ENCODE data around the gene CGN.

CGN gene

DNA sequence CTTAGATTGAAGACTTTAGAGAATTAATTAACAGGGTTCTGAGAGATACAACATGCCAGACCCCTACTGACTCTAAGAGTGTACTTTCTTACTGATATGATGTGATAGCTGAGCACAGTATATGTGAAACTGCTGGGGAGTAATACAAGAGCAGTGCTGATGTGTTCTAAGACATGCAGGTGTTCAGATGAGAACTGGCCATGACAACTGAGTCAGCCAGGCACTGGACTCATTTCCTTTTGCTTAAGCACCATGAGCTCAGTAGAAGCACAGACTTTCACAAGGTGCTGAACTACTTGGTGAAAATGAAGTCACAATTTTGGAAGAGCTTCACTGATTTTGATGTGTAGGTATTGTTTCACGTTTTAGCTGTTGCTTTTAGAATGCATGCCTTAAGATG, 36.0 kb upstream of the CGN start:
- H3K27me3 ChIP-seq (replicated peaks; ENCODE audit: control insufficient read depth, insufficient read depth, low read length), result no peaks in the 10 kb centered on the region

GRCh38 chr1:151476083-151476482, 35.1 kb upstream of the CGN start:
- DNase-seq (ENCODE audit: extremely low read depth, insufficient read length), result no peak

More for the DNA sequence above, 36.0 kb upstream of the CGN start:
- TF ChIP-seq CTCF (IDR thresholded peaks at IDR 0.05; ENCODE audit: insufficient read depth, low read length, poor library complexity, severe bottlenecking), result no peak
- Histone ChIP-seq H3K36me3 (ENCODE audit: control insufficient read depth, insufficient read depth, low read length) (no peaks in the 10 kb centered on the region), H3K4me3 (replicated peaks; ENCODE audit: low read depth, low read length) (no peak overlapping the region)
- DNase-seq (ENCODE audit: extremely low read depth, insufficient read length), result peak; percentile 78

GRCh38 chr1:151477066-151477465, 34.1 kb upstream of the CGN start:
- Histone ChIP-seq H3K27me3 (replicated peaks; ENCODE audit: control insufficient read depth, insufficient read depth, low read length) (no peaks in the 10 kb centered on the region), H3K36me3 (ENCODE audit: control insufficient read depth, insufficient read depth, low read length) (no peaks in the 10 kb centered on the region), H3K4me3 (replicated peaks; ENCODE audit: low read depth, low read length) (no peak overlapping the region)
- no peak for TF ChIP-seq CTCF (IDR thresholded peaks at IDR 0.05; ENCODE audit: insufficient read depth, low read length, poor library complexity, severe bottlenecking)
- no peak for DNase-seq (ENCODE audit: extremely low read depth, insufficient read length)

More at GRCh38 chr1:151476083-151476482, 35.1 kb upstream of the CGN start:
- no peaks in the 10 kb centered on the region for H3K27me3 ChIP-seq (replicated peaks; ENCODE audit: control insufficient read depth, insufficient read depth, low read length)
- no peak overlapping the region for H3K4me3 ChIP-seq (replicated peaks; ENCODE audit: low read depth, low read length)
- TF ChIP-seq CTCF (IDR thresholded peaks at IDR 0.05; ENCODE audit: insufficient read depth, low read length, poor library complexity, severe bottlenecking), result no peak
- no peaks in the 10 kb centered on the region for H3K36me3 ChIP-seq (ENCODE audit: control insufficient read depth, insufficient read depth, low read length)

DNA sequence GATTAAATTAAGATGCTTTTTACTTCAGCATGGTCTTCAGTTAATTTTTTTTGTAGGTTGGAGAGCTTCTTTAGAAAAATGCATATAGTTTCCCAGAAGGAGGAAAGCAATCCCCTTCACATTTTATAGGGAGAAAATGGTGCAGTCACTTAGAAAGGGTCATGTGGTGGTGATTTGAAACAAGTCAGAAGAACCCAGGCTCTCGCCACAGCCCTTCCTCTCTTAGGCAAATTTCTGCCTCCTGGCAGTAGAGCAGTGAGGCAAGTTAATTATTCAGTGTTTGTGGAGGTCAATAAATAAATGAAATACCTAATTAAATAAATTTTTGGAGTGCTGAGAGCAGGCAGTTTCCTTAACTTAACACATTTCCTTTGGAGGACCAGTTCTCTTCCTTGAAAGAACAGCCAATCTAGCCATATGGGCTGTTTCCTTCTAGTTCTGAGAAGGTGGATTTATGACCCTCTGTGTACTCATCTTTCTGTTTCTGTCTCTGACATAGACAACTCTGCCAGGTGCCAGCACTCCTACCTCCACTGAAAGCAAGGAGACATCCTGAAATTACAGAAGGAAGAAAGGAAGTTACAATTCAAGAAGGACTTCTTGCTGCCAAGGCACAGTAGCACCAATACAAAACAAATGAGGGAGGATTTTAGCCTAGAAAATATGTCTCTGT, 32.9 kb upstream of the CGN start:
- no peaks in the 10 kb centered on the region for H3K36me3 ChIP-seq (ENCODE audit: control insufficient read depth, insufficient read depth, low read length)
- no peaks in the 10 kb centered on the region for H3K27me3 ChIP-seq (replicated peaks; ENCODE audit: control insufficient read depth, insufficient read depth, low read length)
- H3K4me3 ChIP-seq (replicated peaks; ENCODE audit: low read depth, low read length), result no peak overlapping the region
- TF ChIP-seq CTCF (IDR thresholded peaks at IDR 0.05; ENCODE audit: insufficient read depth, low read length, poor library complexity, severe bottlenecking), result no peak
- no peak for DNase-seq (ENCODE audit: extremely low read depth, insufficient read length)

DNA sequence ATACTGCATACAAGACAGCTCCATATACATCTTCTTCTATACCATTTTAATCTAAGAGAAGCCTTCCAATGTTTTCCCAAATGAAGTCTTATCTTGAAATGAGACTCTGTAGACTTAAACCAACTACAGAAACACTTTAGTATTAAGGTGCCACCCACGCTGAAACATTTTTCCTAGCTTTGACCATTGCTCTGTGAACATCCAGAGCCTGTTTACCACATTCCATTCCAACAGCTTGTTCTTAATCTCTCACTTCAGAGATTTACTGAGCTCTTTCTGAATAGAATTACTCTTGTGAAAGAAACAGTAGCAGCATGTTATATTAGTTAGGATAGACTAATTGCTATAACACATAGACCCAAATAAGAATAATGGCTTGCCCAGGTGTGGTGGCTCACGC, 32.3 kb upstream of the CGN start:
- no peaks in the 10 kb centered on the region for H3K27me3 ChIP-seq (replicated peaks; ENCODE audit: control insufficient read depth, insufficient read depth, low read length)
- TF ChIP-seq CTCF (IDR thresholded peaks at IDR 0.05; ENCODE audit: insufficient read depth, low read length, poor library complexity, severe bottlenecking), result no peak
- H3K4me3 ChIP-seq (replicated peaks; ENCODE audit: low read depth, low read length), result no peak overlapping the region
- H3K36me3 ChIP-seq (ENCODE audit: control insufficient read depth, insufficient read depth, low read length), result no peaks in the 10 kb centered on the region
- DNase-seq (ENCODE audit: extremely low read depth, insufficient read length), result no peak

DNA sequence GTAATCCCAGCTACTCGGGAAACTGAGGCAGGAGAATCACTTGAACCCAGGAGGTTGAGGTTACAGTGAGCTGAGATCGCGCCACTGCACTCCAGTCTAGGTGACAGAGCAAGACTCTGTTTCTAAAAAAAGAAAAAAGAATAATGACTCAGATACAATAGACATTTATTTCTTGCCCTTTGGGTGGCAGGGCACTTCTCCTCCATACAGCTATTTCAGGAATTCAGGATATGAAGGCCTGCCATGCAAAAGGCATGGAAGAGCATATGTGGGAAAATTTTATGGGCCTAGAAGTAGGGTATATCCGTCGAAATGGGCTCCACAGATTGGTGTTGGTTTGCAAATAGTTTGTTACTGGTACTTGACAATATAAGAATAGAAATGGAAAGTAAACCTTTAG, 31.7 kb upstream of the CGN start:
- TF ChIP-seq CTCF (IDR thresholded peaks at IDR 0.05; ENCODE audit: insufficient read depth, low read length, poor library complexity, severe bottlenecking), result no peak
- Histone ChIP-seq H3K27me3 (replicated peaks; ENCODE audit: control insufficient read depth, insufficient read depth, low read length) (no peaks in the 10 kb centered on the region), H3K36me3 (ENCODE audit: control insufficient read depth, insufficient read depth, low read length) (no peaks in the 10 kb centered on the region), H3K4me3 (replicated peaks; ENCODE audit: low read depth, low read length) (no peak overlapping the region)
- DNase-seq (ENCODE audit: extremely low read depth, insufficient read length), result no peak

Measured in GM06990 (cell line).